Endometrium (tissue), 2 donors: ENCODE data around the gene VWC2.

ENCODE experiments used
- FAIRE-seq: peaks from 2 replicates; lab custom pipeline; 2012; peaks lifted over from hg19 to GRCh38; lab: Jason Lieb, UNC
- donor health status: control.
- donor health status: control.

The VWC2 gene

DNA sequence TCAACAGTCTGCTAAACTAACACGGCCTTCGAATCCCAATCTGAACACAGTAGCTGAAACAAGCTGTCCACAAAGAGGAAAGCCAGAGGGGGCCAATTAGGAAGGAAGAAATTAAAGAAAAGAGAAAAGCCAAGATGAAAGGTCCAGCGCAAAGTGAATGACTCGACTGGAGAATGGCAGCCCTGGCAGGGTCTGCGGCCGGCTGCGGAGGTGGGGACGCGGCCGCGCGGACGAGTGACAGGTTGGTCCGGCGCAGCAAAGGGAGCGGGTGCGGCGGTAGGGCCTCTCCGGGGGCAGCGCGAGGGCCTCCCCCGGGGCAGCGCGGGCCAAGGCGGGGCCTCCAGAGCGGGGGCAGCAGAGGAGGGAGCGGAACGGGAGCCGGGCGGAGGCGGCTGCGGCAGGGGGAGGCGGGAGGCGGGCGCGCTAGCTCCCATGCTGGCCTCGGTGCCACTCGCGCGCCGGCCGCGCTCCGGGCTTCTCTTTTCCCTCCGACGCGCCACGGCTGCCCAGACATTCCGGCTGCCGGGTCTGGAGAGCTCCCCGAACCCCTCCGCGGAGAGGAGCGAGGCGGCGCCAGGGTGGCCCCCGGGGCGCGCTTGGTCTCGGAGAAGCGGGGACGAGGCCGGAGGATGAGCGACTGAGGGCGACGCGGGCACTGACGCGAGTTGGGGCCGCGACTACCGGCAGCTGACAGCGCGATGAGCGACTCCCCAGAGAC is at the start of gene VWC2:
Gene VWC2 (plus strand): TSS at position 421 of the 718 bp plus-strand sequence. CDS start 1,798 bp downstream, outside the sequence.
- FAIRE-seq = no peak

DNA sequence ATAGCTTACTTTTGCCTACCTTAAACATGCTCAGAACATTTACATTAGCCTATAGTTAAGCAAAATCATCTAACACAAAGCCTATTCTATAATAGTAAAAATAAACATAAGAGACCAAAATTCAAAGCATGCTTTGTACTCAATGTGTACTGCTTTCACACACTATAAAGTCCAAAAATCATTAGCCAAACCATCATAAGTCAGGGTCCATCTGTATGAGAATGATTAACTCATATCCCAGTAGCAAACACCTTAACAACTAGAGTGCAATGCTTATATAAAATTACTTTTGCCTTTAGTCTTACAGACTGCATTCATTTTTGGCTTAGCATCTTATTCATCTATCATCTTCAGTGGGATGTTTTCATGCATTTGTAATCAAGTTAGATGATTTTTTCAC is 49.4 kb upstream of the VWC2 start:
- no peak for FAIRE-seq

DNA sequence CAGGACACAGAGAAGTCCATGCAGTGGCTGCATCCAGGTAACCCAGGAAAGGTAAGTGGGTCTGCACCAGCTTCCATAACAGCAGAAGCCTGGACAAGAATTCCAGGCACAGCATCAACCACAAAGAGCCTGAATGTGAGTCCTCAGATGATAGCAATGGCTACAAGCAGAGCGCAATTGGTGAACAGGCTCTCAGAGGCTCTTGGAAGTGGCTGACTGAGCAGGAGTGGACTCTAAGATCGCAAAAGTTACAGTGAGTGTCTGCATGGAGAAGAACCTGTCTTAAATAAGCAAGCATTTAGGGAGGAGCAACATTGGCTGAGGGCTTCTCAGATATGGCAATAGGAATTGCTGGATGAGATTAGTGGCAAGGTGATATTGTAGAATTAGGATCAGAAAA is 41.6 kb upstream of the VWC2 start:
- FAIRE-seq = no peak

DNA sequence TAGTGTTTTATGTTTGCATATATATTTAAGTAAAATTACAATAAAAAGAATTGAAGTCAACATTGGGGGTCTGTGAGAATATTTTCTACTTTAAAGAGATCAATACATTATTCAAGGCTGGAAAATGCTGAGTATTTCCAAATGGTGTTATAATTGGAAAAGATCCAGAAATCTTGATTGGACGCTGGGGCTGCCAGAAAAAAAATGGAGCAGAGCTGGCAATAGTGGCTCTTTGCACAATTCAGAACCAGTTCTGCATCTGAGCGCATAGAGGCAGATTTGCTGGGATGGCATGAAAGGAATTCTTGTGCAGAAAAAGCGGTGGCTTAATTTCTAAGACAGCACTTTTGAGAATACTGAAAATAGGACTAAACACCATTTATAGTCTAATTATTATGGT is 10.8 kb upstream of the VWC2 start:
- no peak for FAIRE-seq

DNA sequence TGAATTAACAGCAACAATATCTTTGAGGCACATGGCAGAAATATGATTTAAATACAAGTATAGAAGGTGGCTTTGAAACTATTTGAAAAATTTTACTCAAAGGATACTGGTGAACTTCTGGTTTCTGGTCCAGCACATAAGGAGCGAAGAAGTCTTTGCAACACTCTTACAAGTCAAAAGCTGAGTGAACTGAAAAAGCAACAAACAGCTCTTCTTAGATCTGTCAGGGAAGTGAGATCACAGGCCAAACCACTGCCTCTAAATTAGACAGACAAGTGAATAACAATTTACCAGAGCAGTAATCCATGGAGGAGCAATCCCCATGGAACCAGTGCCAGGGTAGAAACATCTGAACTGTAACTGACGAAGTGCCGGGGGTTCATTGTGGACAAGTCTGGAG is 9.6 kb upstream of the VWC2 start:
- FAIRE-seq = no peak

DNA sequence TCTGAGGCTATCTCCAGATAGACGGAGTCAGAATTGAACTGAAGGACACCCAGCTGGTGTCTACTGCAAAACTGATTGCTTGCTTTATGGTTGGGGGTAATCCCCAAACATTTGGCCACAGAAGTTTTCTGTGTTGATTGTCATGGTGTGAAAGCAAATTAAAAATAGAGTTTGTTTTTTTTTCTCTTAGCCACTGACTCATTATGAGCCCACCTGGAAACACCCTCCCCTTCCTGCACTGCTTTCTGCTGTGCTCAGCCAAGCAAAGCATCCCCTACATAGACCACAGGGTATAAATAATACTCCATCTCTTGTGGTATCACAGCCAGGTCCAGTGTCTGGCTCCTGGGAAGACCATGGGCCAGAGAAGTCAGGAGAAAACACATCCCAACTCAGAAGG is 6.5 kb upstream of the VWC2 start:
- FAIRE-seq = no peak

DNA sequence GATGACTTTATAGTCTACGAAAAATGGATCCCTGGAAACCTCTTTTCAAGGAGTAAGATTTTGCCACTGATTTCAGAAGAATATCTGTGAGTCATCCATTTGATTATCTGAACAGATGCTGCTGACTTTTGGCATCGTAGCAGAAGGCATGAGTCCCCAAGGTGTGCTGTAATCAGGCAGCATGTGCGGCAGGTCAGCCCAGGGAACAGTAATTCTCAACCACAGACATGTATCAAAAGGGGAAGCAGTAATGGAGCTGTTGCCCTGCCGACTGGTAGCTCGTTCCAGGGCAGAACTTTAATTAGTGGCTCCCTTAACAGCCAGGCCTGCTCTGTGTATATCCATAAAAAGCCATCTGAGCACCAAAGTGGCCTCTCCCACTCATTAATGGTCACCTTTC is 5.7 kb upstream of the VWC2 start:
- FAIRE-seq = no peak

DNA sequence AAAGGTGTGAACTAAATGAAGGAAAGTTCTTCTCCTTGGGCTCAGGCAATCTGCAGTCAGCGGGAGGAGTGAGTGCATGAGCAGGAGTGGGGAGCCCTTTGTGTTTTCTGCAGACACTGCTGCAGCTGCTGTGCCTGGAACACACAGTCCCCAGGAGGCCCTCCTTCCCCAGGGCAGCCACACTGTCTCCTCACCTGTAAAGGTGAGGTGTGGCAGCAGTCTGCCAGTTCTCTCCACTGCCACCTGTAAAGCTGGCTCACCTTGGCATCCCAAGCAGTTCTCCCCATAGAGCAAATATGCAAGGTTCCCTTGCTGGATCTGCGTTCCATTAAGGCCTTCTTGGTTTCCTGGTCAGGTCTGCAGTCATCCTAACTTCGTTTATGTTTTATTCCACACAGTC is 5.2 kb upstream of the VWC2 start:
- FAIRE-seq = no peak

DNA sequence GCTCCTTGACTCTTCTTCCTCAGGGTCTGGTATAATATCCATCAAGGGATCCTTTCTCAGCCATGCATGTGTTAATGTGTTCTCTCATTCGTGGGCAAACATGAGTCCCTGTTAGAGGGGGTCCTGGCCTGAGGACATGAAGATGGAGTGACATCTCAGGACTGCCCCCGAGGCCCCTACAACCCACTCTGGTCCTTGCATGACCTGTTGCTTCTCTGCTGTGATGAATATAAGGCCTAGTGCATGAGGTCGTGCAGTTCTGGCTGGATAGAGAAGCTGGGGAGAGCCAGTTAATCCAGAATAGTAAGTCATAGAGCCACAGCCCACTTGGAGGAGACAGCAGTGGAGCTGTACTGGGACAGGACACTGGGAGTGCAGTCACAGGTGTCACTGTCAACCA is 4.6 kb upstream of the VWC2 start:
- FAIRE-seq = no peak

DNA sequence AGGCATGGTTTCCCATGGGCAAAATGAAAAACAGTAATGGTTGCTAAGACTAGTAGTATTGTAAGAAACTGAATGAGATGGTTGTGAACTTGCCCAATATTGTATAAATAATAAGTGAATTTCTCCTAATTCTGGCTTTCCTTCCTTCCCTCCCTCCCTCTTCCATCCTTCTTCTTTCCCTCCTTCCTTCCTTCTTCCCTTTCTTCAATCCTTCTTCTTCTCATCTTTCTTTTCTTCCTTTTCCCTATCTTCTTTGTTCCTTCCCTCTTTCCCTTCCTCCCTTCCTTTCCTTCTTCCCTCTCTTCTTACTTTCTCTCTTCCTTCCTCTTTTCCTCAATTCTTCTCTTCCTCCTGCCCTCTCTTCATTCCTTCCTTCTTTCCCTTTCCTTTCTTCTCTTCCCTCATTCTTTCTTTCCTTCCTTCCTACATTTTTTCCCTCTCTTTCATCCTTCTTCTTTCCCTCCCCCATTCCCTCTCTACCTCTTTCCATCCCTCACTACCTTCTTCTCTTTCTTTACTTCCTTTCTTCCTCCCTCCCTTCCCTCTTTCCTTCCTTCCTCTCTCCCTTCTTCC is 4.1 kb upstream of the VWC2 start:
- no peak for FAIRE-seq

DNA sequence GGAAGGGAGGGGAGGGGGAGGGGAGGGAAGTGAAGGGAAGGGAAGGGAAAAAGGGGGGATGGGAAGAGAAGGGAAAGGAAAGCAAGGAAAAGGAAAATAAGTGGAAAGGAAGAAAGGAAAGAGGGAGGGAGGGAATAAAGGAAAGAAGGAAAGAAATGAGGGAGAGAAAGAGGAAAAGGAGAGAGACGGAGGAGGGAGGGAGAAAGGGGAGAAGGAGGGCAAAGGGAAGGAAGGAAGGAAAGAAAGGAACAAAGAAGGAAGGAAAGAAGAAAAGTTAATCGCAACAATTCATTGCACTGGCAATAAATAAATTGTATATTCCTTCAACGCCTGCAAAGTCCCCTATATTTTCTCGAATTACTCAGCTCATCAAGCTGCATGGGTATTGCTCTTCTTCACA is 2.6 kb upstream of the VWC2 start:
- FAIRE-seq = no peak

DNA sequence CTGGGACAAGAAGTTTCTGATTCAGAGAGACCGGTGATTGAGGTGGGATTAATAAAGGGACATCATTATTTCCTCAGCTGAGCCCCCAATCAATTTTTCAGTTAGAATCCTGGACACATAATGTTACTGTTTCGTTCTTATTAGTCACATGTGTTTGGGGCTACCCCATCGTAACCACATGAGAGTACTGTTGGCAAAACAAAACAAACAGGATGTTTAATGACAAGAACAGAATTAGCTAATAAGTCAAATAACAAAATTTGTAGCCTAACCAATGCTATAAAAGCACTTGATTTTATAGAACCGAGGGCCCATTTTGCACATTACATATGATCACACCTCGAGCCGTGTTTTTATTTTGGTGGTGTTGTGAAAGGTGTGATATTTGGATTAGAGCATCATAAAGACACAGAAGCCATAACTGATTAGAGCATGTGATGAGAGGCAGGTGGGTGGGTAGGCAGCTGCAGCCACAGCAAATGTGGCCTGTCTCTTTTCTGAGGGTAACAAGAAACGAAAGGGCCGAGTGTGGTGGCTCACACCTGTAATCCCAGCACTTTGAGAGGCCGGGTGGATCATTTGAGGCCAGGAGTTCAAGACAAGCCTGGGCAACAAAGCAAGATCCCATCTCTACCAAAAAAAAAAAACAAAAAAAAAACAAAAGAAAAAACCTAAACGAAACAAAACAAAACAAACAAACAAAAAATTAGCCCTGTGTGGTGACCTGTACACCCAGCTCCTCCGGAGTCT is 1.8 kb upstream of the VWC2 start:
- no peak for FAIRE-seq

DNA sequence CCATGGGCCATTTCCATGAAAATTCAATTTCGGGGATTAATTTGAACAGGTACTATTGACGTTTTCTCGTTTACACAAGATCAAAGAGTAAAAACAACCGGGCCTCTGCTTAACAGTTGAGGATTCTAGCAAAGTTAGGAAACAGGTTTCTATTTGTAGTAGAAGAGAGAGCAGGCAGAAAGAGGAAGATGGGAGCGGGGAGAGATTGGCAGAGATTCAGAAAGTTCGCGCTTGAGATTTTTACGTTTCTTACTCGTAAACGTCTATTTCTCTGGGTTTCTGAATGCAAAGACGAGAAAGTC is 571 bp upstream of the VWC2 start:
- no peak for FAIRE-seq

DNA sequence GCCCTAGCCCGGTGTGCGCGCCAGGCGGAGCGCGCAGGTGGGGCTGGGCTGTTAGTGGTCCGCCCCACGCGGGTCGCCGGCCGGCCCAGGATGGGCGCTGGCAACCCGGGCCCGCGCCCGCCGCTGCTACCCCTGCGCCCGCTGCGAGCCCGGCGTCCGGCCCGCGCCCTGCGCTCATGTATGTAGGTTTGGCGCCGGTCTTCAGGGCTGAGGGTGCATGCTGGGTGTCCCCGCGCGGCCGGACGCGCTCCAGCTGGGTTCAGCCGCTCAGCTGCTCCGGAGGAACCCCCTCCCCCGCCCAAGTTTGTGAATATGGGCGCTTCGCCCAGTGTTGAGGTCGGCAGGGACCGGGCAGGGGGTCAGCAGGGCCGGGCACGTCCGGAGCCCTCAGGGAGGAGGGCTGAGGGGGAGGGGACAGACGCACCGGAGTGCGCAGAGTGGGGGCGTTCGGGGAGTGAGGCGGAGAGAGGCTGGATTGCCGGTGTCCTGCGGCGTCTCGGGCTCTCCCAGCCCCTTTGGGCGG is 559 bp downstream of the VWC2 start:
- FAIRE-seq = no peak

DNA sequence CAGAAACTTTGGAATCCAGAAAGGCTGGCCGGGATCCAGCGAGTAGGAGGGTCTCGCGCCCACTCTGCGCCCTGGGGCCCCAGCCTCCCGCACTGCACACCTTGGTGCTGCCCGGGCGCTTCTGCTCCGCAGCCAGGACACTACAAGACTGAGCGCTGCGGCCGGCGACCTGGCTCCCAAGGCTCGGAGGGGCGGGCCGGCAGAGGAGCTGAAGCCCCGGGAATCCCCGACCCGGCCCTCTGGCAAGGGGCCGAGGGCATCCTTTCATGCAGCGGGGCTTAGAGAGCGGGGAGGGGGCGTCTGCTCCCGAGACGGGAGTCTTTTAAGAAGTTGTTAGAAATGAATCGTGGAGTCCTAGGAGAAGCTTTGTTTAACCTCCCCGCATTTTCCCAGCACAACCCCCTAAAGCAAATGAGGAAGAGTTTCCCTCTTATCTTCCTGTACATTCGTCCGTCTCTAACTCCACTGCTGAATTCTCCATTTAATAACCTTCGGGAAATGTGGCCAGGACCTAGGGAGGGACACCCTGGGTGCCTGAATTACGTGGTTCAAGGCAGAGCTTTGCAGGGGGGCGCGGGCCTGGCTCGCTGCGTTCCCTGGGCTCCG is 1.1 kb downstream of the VWC2 start:
- no peak for FAIRE-seq

DNA sequence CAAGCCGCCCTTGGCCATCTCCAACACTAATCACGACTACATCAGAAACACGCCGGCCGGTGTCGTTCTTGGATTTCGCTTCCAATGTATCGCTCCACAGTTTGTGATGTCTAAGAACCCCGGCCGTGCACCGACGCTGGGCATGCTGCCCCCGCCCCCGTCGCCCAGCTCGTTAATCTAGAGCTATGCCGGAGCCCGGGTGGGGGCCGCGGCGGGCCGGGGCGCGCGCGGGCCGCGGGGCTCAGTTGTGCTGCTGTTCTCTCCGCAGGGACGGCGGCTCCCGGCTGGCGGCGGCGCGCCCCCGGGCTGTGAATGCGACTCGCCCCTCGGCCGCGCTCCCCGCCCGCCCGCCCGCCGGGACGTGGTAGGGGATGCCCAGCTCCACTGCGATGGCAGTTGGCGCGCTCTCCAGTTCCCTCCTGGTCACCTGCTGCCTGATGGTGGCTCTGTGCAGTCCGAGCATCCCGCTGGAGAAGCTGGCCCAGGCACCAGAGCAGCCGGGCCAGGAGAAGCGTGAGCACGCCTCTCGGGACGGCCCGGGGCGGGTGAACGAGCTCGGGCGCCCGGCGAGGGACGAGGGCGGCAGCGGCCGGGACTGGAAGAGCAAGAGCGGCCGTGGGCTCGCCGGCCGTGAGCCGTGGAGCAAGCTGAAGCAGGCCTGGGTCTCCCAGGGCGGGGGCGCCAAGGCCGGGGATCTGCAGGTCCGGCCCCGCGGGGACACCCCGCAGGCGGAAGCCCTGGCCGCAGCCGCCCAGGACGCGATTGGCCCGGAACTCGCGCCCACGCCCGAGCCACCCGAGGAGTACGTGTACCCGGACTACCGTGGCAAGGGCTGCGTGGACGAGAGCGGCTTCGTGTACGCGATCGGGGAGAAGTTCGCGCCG is 1.9 kb downstream of the VWC2 start:
- FAIRE-seq = no peak

DNA sequence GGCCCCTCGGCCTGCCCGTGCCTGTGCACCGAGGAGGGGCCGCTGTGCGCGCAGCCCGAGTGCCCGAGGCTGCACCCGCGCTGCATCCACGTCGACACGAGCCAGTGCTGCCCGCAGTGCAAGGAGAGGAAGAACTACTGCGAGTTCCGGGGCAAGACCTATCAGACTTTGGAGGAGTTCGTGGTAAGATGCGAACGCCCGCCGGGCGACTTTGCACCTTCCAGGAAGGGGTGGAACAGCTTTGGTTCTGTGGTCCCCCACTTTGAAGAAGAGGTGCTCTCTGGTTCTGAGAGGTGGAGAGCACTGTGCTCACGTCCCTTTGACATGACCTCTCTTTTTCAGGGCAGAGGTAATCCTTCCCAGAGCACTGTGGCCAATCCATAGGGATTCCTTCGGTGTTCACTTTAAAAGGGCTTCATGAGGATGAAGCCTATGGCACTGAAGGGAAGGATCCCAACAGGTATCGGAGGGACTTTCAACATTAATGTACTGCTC is 2.6 kb downstream of the VWC2 start:
- no peak for FAIRE-seq

DNA sequence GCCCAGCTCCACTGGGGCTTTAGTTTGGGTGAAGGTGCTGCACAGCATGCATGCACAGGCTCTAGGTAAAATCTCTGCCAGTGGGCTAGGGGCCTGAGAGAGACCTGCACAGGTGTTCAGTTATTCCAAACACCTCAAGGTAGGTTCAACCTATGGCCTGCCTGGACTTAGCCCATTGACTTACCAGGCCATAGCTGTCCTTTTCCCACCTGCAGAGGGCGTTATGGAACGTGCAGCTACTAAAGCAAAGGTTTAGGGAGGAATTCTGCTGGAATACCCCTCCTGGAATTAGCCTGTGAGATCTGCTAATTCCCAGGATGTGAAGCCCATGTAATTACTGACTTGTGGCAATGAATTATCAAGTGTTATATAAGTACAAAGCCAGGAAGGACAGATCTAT is 3.6 kb downstream of the VWC2 start:
- FAIRE-seq = no peak

DNA sequence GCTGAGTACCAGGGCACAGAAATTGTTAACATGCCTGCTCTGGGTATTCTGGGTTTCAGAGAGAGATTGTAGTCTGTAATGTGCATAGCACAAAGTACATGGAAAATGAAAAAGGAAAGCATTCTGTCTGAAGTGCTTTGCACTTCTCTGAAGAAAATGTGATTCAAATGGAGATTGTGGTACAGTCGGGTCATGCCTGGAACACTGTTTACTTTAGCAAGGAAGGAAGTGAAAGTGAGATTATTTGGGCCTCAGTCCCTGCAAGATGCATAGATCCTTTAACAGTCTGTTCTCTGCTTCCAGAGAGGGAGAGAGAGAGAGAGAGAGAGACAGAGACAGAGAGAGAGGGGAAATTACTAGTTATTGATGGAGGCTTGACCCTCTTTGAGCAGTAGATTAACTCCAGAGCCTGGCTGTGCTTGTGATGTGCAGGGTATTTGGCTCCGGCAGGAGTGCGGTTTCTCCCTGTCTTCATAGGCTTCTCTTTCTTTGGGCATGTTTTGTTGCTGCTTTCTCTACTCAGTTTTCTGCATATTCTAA is 5.4 kb downstream of the VWC2 start:
- no peak for FAIRE-seq

DNA sequence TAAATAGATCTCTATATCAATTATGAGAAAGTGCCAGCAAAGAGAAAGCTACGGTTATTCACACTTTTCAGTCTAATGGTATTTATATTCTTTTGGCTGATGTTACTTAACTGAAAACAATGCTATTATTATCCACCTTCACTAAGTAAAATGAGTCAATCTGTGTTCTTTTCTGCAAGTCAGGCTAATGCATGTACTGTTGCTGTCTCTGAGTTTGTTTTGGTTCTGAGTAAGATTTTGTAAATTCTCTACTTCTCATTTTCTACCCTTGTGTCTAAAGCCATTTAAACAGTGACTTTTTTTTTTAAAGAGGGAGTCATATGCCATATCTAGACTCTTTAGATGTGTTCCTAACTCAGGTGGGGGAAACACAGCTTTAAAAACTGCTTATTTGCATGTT is 7.5 kb downstream of the VWC2 start:
- FAIRE-seq = no peak

DNA sequence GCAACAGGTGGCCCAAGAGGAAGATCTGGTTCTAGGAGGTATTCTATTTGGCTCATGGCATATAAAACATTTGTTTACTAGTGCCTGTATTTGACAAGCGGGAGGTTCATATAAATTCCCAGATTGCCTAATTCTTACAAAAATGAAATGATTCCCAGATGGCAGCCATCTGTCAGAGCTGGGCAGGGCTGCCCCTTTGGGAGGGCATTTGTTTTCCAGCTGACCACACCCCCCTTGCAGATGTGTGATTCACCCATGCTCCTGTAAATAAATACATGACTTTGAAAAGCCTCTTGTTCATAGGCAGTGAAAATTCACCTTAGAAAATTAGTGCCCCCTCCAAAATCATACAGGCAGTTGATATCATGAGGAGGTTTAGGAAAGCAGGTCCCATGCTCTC is 8.6 kb downstream of the VWC2 start:
- no peak for FAIRE-seq

DNA sequence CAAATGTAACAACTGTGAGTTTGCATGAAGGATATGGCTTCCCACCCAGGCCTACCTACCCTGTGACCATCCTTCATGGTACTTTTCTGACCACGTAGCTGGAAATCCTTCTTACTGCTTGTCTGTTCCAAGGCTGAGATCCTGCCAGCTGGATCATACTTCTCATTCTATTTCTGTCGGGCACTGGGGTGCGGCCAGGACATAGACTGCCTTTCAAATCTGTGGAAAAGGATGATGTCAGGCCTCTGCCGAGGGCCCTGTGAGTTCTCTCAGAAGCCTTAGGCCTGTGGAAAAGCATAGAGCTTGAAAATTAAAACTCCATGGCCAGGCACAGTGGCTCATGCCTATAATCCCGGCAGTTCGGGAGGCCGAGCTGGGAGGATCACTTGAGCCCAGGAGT is 10.0 kb downstream of the VWC2 start:
- no peak for FAIRE-seq
